Measurements from ENCODE around the gene NDFIP2.

NDFIP2 gene

DNA sequence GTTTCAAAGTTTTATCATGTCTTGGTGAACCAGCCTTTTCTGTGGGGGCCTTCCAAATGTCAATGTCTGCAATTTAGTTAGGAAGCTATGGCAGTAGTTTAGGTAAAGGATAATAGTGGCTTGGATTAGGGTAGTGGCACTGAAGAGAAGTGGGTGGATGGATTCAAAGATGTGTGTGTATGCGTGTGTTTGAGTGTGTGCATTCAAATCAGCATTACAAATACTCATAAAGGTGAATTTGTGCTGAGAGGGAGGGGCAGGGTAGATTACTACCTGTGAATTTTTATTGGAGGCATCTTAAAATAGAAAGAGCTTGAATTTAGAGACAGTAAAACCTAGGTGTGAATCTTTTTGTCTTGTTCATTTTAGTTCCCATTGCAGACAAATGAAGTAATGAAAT is 16.9 kb downstream of the NDFIP2 start:
- no peak for DNase-seq

- no peak for DNase-seq
These were observed 19.9 kb downstream of the NDFIP2 start for GRCh38 chr13:79500829-79501228.

- DNase-seq, result no peak
These were observed 20.7 kb downstream of the NDFIP2 start for GRCh38 chr13:79501538-79502232.

DNA sequence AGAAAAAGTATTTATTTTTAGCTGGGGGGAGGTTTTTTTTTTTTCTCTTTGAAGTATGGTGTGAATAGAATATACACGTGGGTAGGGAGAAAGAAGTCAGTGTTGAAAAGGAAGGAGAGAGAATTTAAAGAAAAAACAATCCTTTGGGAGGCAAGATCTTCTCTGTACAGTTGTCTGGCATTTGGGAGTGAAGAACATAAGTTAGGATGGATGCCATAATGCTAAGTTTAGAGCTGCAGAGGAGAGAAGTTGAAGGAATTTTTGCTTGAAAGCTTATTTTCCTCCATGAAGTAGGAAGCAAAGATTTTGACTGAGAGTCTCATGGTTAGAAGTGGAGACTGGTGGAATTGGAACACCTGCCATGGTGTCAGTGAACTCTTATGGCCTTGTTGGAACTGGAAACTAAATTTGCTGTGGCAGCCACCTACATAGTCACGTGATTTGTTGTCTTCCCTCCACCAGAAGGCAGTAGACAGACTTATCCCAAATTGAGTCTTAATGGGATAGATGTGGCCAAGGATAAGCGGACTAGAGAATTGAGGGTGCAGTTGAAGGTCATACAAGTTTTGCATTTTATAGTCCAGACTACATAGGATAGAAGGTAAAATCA is 22.0 kb downstream of the NDFIP2 start:
- no peak for DNase-seq

GRCh38 chr13:79503473-79504017 is 22.6 kb downstream of the NDFIP2 start:
- DNase-seq, result no peak

- DNase-seq, result no peak
These were observed 27.4 kb downstream of the NDFIP2 start for GRCh38 chr13:79508224-79508961.

GRCh38 chr13:79511611-79512010 is 30.7 kb downstream of the NDFIP2 start:
- DNase-seq, result no peak

DNA sequence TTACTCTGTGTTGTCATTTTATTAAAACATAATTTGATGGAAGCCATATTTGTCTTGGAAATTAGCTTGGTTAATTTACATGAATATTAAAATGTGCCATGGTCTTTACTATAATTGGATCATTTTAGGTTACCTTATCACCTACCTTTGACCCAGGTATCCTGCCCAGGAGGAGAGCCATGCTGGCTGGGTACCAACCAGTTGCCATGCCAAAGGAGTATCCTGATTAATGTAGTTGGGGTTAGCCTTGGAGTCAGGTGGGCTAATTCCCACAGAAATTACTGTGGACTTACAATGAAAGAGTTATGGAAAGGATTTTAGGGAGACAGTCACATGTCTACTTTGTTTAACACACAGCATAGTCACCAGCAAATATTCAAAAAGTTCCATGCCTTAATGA is 32.0 kb downstream of the NDFIP2 start:
- no peak for DNase-seq

GRCh38 chr13:79516595-79516994 is 35.6 kb downstream of the NDFIP2 start:
- DNase-seq, result no peak

GRCh38 chr13:79519255-79519654 is 38.3 kb downstream of the NDFIP2 start:
- DNase-seq, result no peak

- DNase-seq, result no peak
These were observed 41.6 kb downstream of the NDFIP2 start for GRCh38 chr13:79522583-79522982.

GRCh38 chr13:79525064-79525857 is 44.3 kb downstream of the NDFIP2 start:
- no peak for DNase-seq

DNA sequence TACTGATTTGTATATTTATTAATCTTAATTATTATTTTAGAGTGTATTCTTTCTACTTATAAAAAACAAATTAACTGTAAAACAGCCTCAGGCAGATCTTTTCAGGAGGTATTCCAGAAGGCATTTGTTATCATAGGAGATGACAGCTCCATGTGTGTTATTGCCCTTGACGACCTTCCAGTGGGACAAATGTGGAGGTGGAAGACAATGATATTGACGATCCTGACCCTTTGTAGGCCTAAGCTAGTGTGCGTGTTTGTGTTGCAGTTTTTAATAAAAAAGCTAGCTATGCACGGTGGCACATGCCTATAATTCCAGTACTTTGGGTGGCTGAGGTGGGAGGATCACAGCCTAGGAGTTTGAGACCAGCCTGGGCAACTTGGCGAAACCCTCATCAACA is 46.7 kb downstream of the NDFIP2 start:
- no peak for DNase-seq

DNA sequence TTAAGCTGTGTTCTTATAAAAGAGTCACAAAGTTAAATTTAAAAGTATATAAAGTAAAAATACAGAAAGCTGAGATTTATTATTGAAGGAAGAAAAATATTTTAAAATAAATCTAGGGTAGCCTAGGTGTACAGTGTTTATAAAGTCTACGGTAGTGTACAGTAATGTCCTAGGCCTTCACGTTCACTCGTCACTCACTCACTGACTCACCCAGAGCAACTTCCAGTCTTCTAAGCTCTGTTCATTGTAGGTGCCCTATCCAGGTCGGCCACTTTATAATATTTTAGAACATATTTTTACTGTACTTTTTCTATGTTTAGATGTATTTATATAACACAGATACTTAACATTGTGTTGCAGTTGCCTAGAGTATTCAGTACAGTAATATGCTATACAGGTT is 47.4 kb downstream of the NDFIP2 start:
- DNase-seq, result no peak

DNA sequence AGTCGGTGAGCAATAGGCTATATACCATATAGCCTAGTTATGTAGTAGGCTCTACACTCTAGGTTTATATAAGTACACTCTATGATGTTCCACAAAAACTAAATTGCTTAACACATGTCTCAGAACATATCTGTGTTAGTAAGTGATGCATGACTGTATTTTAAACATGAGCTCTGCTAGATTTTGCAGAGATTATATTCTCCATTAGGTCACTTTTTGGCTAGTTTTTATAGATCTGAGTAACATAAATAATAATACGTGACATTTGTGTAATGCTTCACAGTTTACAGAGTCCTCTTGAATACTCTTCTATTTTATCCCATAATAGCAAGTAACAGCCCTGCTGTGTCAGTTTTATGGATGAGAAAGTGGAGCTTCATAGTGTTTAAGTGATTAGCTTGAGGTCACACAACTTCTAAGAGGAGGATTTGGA is 47.8 kb downstream of the NDFIP2 start:
- DNase-seq, result no peak

DNA sequence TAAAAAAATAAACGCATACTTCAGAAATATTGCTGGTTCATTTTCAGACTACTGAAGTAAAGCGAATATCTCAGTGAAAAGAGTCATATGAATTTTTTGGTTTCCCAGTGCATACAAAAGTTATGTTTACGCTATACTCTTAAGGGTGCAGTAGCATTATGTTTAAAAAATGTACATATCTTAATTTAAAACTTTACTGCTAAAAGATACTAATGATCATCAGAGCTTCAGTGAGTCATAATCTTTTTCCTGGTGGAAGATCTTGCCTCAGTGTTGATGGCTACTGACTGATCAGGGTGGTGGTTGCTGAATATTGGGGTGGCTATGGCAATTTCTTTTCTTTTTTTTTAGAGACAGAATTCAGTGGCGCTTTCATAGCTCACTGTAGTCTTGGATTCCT is 48.9 kb downstream of the NDFIP2 start:
- no peak for DNase-seq

DNA sequence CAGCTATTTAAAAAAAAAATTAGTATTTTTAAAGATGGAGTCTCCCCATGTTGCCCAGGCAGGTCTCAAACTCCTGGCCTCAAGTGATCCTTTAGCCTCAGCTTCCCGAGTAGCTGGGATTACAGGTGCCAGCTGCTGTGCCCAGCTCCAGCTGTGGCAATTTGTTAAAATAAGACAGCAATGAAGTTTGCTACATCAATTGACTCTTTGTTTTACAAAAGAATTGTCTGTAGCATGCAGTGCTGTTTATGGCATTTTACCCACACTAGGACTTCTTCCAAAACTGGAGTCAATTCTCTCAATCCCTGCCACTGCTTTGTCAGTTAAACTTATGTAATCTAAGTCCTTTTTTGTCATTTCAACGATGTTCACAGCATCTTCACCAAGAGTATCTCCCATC is 49.3 kb downstream of the NDFIP2 start:
- DNase-seq, result no peak

- no peak for DNase-seq
These were observed 50.7 kb downstream of the NDFIP2 start for GRCh38 chr13:79531542-79532254.

DNA sequence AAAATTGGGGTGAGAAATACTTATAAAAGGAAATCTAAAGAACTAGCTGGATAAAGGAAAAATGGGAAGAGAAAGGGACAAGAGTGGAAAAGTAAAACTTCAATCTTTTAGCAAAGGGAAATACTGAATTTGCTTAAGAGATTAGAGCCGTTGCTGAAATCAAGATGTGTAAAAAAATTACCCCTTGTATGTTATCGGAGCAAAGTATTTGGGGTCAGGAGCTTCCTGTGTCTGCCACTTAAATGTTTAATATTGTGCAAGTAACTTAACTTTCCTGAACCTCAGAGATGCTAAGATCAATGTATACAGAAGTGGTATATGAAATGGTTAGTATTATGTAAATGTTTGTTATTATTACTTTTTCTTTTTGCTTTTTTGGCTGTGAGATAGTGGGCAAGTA is 51.6 kb downstream of the NDFIP2 start:
- no peak for DNase-seq

DNA sequence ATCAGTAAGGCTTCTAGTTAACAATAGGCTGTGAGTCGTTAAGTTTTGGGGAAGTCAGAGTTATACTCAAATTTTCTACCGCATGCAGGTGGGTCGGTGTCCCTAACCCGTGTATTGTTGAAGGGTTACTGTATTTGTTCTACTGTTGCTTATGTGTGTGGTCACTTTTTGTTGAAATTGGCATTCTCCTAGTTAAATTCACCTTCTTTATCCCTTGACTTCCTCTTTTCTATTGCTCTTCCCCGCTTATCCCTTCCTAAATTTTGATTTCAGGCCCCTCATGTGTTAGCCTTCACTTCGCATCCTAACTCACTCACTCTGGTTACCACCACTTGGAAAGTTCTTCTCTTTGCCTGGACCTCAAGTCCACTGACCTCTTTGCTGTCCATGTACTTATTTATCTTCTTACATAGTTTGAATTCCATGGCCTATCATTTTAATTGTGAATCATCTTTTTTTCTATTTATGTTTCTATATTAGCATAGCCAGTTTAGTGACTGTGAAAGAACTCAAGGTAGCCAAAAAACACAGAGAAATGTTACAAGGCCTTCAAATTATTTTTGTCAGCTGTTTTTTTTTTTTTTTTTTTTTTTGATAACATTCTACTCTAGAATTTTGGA is 52.9 kb downstream of the NDFIP2 start:
- DNase-seq, result no peak

GRCh38 chr13:79534596-79534995 is 53.6 kb downstream of the NDFIP2 start:
- DNase-seq, result no peak

GRCh38 chr13:79538757-79539156 is 57.8 kb downstream of the NDFIP2 start:
- no peak for DNase-seq

Measured in DMS79 treated with DMSO at 0.1 percent for 48 hours (cell line).